ENCODE data around the gene RYR3.

RYR3 gene

DNA sequence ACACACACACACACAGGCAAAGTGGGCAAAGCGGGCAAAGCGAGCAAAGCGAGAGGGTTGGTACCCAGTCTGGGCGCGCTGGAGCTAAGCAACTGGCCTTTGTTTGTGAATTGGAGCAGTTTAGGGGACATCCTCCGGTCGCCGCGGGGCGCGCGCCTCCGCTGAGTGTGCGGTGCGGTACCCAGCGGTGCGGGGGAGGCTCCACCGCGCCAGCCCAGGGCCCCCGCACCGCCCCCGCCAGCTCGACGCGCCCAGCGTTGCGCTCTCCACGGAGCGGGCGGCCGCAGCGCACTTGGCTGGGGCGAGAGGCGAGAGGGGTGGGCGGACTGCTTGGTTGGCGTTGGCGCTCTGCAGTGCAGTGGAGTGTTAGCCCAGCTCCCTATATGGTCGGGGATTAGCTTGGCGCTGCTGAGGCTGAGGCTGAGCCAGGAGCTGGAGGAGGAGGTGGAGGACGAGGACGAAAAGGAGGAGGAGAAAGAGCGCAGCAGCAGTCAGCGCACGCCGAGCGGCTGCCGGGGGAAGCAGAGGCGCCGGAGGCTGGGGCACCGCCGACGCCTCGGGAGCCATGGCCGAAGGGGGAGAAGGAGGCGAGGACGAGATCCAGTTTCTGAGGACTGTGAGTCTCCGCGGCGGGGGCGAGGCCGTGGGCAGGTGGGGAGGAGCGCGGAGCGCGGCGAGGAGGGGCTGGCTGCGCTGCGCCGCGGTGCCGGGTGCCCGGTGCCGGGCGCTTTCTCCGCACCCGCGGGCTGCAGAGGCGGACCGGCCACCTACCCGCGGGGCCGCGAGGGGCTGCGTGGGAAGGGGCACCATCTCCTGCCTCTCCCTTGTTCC lies at the start of gene RYR3:
RYR3 (plus strand) TSS at position 487 of the 831 bp plus-strand sequence; CDS start at position 566, 79 bp downstream.
- Histone ChIP-seq H3K9ac (no peak within 1 kb of the TSS), H3K4me2 (no peak within 1 kb of the TSS), H3K4me1 (ENCODE audit: low read depth, poor library complexity, severe bottlenecking) (no peaks in the 10 kb centered on the region), H4K20me1 (ENCODE audit: insufficient read depth) (no peaks in the 10 kb centered on the region), H3K4me3 (IDR thresholded peaks at IDR 0.05; ENCODE audit: insufficient read depth, low read depth, low read length) (no peak within 1 kb of the TSS), H3K27me3 (ENCODE audit: insufficient read depth, low read depth) (no peaks in the 10 kb centered on the region), H3K27ac (no peak within 1 kb of the TSS), H3K36me3 (ENCODE audit: insufficient read depth) (no peaks in the 10 kb centered on the region), H2AFZ (ENCODE audit: low read depth) (no peak within 1 kb of the TSS), H3K79me2 (ENCODE audit: insufficient read depth, low read depth) (no peaks in the 10 kb centered on the region)
- no peak for TF ChIP-seq CTCF (conservative IDR thresholded peaks at IDR 0.05; ENCODE audit: low read depth, low read length)

DNA sequence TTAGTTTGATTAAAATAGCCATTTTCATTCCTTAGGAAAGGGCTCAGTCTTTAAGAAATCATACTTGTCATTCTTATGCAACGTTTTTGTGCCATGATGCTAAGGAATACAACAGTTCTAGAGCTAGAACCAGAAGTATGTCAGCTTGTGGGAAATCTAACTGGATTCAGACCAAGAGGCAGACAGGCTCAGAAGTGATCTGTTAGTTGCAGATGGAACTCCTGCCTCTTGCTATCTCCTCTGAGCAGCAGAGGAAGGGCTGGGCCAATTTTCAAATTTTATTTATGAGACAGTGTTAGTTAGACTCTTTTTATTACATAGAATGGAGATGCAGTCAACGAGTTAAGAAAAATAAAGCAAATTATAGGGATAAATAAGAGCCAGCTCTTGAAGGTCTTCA lies 48.5 kb upstream of the RYR3 start:
- Histone ChIP-seq H3K36me3 (ENCODE audit: insufficient read depth) (no peaks in the 10 kb centered on the region), H3K4me3 (IDR thresholded peaks at IDR 0.05; ENCODE audit: insufficient read depth, low read depth, low read length) (no peak overlapping the region), H4K20me1 (ENCODE audit: insufficient read depth) (no peaks in the 10 kb centered on the region), H3K4me2 (no peak overlapping the region), H3K79me2 (ENCODE audit: insufficient read depth, low read depth) (no peaks in the 10 kb centered on the region), H2AFZ (ENCODE audit: low read depth) (no peak overlapping the region), H3K27me3 (ENCODE audit: insufficient read depth, low read depth) (no peaks in the 10 kb centered on the region), H3K9ac (no peak overlapping the region), H3K4me1 (ENCODE audit: low read depth, poor library complexity, severe bottlenecking) (no peaks in the 10 kb centered on the region), H3K27ac (no peak overlapping the region)
- no peak for TF ChIP-seq CTCF (conservative IDR thresholded peaks at IDR 0.05; ENCODE audit: low read depth, low read length)

DNA sequence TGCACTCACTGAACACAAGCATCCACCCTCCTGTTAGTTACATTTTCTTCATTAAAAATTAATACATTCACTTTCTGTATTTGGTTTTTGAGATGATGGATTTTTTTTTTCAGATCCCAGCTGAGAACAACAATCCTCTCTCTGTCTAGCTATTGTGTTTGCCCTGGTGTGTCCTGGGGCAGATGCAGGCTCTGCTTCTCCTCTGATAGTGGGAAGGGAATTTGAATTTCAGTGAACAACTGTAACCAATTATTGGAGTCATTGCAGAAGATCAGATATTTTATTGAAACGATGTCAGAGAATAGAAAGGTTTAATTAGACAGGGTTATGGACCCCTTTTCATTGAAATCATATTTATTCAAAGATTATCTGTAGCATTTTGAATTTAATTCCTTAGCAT lies 33.1 kb upstream of the RYR3 start:
- Histone ChIP-seq H2AFZ (ENCODE audit: low read depth) (no peak overlapping the region), H3K27me3 (ENCODE audit: insufficient read depth, low read depth) (no peaks in the 10 kb centered on the region), H3K27ac (no peak overlapping the region), H3K4me1 (ENCODE audit: low read depth, poor library complexity, severe bottlenecking) (no peaks in the 10 kb centered on the region), H4K20me1 (ENCODE audit: insufficient read depth) (no peaks in the 10 kb centered on the region), H3K79me2 (ENCODE audit: insufficient read depth, low read depth) (no peaks in the 10 kb centered on the region), H3K4me2 (no peak overlapping the region), H3K9ac (no peak overlapping the region), H3K36me3 (ENCODE audit: insufficient read depth) (no peaks in the 10 kb centered on the region), H3K4me3 (IDR thresholded peaks at IDR 0.05; ENCODE audit: insufficient read depth, low read depth, low read length) (no peak overlapping the region)
- TF ChIP-seq CTCF (conservative IDR thresholded peaks at IDR 0.05; ENCODE audit: low read depth, low read length): no peak

GRCh38 chr15:33278816-33279612 lies 31.8 kb upstream of the RYR3 start:
- TF ChIP-seq CTCF (conservative IDR thresholded peaks at IDR 0.05; ENCODE audit: low read depth, low read length): no peak
- no peak overlapping the region for H3K9ac ChIP-seq
- H3K27me3 ChIP-seq (ENCODE audit: insufficient read depth, low read depth): no peaks in the 10 kb centered on the region
- H3K27ac ChIP-seq: no peak overlapping the region
- H3K4me1 ChIP-seq (ENCODE audit: low read depth, poor library complexity, severe bottlenecking): no peaks in the 10 kb centered on the region
- no peak overlapping the region for H2AFZ ChIP-seq (ENCODE audit: low read depth)
- no peaks in the 10 kb centered on the region for H3K36me3 ChIP-seq (ENCODE audit: insufficient read depth)
- no peak overlapping the region for H3K4me2 ChIP-seq
- H3K4me3 ChIP-seq (IDR thresholded peaks at IDR 0.05; ENCODE audit: insufficient read depth, low read depth, low read length): no peak overlapping the region
- H3K79me2 ChIP-seq (ENCODE audit: insufficient read depth, low read depth): no peaks in the 10 kb centered on the region
- H4K20me1 ChIP-seq (ENCODE audit: insufficient read depth): no peaks in the 10 kb centered on the region
